H1 (cell line): Measurements from ENCODE around the gene CHRNA5. TPM values are rescaled to one million over a fixed set of nuclear protein-coding genes. Genes with fewer than 3 reads are reported as not detected.

Source experiments
- ASH2L ChIP-seq: fragments of 200-600, 300-600 bp; sonication (generic); IDR thresholded peaks from one replicate; pipeline ENCODE4 v1.7.1; 2017; ENCODE audit warnings: low read length
- BCL11A ChIP-seq, 2 experiments: IDR thresholded peaks; one replicate each; pipeline ENCODE4 v1.6.1; 2011; ENCODE audit warnings: low read depth in 2 of 2, low read length in 2 of 2, mild to moderate bottlenecking in 2 of 2
- CBX5 ChIP-seq: fragments of 300-800, 300-1000 bp; sonication (generic); IDR thresholded peaks from 2 replicates; pipeline ENCODE4 v1.7.1; 2016; ENCODE audit warnings: antibody characterized with exemption, low read length, low read depth
- CHD2 ChIP-seq: IDR thresholded peaks from 2 replicates; pipeline ENCODE4 v1.6.1; 2012; ENCODE audit warnings: low read length, improper control_type of control experiment
- CREB1 ChIP-seq: IDR thresholded peaks from 2 replicates; pipeline ENCODE4 v1.6.1; 2012; ENCODE audit warnings: inconsistent platforms
- EGR1 ChIP-seq: IDR thresholded peaks from 2 replicates; pipeline ENCODE4 v1.6.1; 2011; ENCODE audit warnings: low read depth, low read length, borderline replicate concordance
- EP300 ChIP-seq, 2 experiments: IDR thresholded peaks; 1 replicate in 1 of 2; 2 replicates in 1 of 2; pipeline ENCODE4 v1.6.1; 2011 to 2012; ENCODE audit warnings: low read depth in 2 of 2, low read length in 2 of 2, mild to moderate bottlenecking in 2 of 2, borderline replicate concordance in 1 of 2, inconsistent platforms in 1 of 2, moderate library complexity in 1 of 2
- EZH2 ChIP-seq: fragments of 200-600 bp; sonication (generic); IDR thresholded peaks from 2 replicates; pipeline ENCODE4 v1.7.1; 2012; ENCODE audit warnings: low read depth, mild to moderate bottlenecking, moderate library complexity, low read length, inconsistent platforms; ENCODE audit not compliant: severe bottlenecking
- GTF2F1 ChIP-seq: IDR thresholded peaks from 2 replicates; pipeline ENCODE4 v1.6.1; 2012; ENCODE audit warnings: low read depth, low read length, improper control_type of control experiment, borderline replicate concordance
- JUN ChIP-seq: IDR thresholded peaks from 2 replicates; pipeline ENCODE4 v1.6.1; 2011; ENCODE audit warnings: low read depth, mild to moderate bottlenecking, improper control_type of control experiment, low read length
- JUND ChIP-seq: IDR thresholded peaks from 2 replicates; pipeline ENCODE4 v1.6.1; 2011; ENCODE audit warnings: mild to moderate bottlenecking, improper control_type of control experiment, low read length
- KDM4A ChIP-seq: IDR thresholded peaks from one replicate; pipeline ENCODE4 v1.7.1; 2012; ENCODE audit warnings: low read depth, mild to moderate bottlenecking, moderate library complexity, low read length, inconsistent platforms; ENCODE audit not compliant: severe bottlenecking
- MAFK ChIP-seq: IDR thresholded peaks from 2 replicates; pipeline ENCODE4 v1.6.1; 2012; ENCODE audit warnings: low read depth, mild to moderate bottlenecking, improper control_type of control experiment, low read length
- NRF1 ChIP-seq: IDR thresholded peaks from 2 replicates; pipeline ENCODE4 v1.6.1; 2011; ENCODE audit warnings: mild to moderate bottlenecking, low read depth, low read length, improper control_type of control experiment
- POLR2AphosphoS5 ChIP-seq: IDR thresholded peaks from 2 replicates; pipeline ENCODE4 v1.6.1; 2011; ENCODE audit warnings: low read depth, low read length
- RNF2 ChIP-seq: fragments of 200-900, 300-1000 bp; sonication (generic); IDR thresholded peaks from 2 replicates; pipeline ENCODE4 v1.7.1; 2016; ENCODE audit warnings: borderline replicate concordance, low read depth, mild to moderate bottlenecking, antibody characterized with exemption, low read length; ENCODE audit not compliant: poor library complexity, severe bottlenecking; ENCODE audit errors: missing control alignments
- SIX5 ChIP-seq: IDR thresholded peaks from 2 replicates; pipeline ENCODE4 v1.6.1; 2011; ENCODE audit warnings: mild to moderate bottlenecking, low read depth, low read length
- SP1 ChIP-seq: IDR thresholded peaks from 2 replicates; pipeline ENCODE4 v1.6.1; 2011; ENCODE audit warnings: low read depth, low read length
- TAF1 ChIP-seq: IDR thresholded peaks from 2 replicates; pipeline ENCODE4 v1.6.1; 2011; ENCODE audit warnings: mild to moderate bottlenecking, low read depth, low read length
- TAF7 ChIP-seq: optimal IDR thresholded peaks from 2 replicates; pipeline ENCODE3; 2011; ENCODE audit warnings: low read depth, mild to moderate bottlenecking, inconsistent platforms, low read length, moderate library complexity, borderline replicate concordance
- TBP ChIP-seq: IDR thresholded peaks from 2 replicates; pipeline ENCODE4 v1.6.1; 2011; ENCODE audit warnings: low read depth, low read length, improper control_type of control experiment
- TCF12 ChIP-seq: IDR thresholded peaks from 2 replicates; pipeline ENCODE4 v1.6.1; 2011; ENCODE audit warnings: low read depth, mild to moderate bottlenecking, low read length
- polyA plus RNA-seq, 7 experiments: library from polyadenylated mRNA; depleted of rRNA in 3 of 7; stranded (reverse) in 5 of 7; unstranded in 2 of 7; fragments of >200 nt in 5 of 7; fragments of 200-250 nt in 2 of 7; gene quantifications; 1 replicate in 5 of 7; 2 replicates in 1 of 7; 4 replicates in 1 of 7; pipeline versions ENCODE4 v1.2.1 to v1.2.3, GENCODE V29; 2011 to 2013; ENCODE audit warnings: missing spikeins in 2 of 7, mixed read lengths in 2 of 7
- total RNA-seq: library from RNA; stranded (reverse); fragmentation: NEBNext Ultra II Directional; extraction: Animal tissue kit (Norgen Biotek cat#: 25700); gene quantifications from 2 replicates; pipeline ENCODE4 v1.2.1, GENCODE V29; 2021
- TF ChIP-seq, protein P1 (sequence below): IDR thresholded peaks from 2 replicates; pipeline ENCODE4 v1.6.1; 2011; ENCODE audit warnings: low read length, improper control_type of control experiment
- TF ChIP-seq, protein P2 (sequence below): IDR thresholded peaks from 2 replicates; pipeline ENCODE4 v1.6.1; 2012; ENCODE audit warnings: inconsistent platforms

The CHRNA5 gene
- total and polyA plus RNA-seq, 2 of the 8 experiments (the other 6 are each of a cell fraction or from before 2014, with no cell fraction given): 13.5 to 31.4 TPM

DNA sequence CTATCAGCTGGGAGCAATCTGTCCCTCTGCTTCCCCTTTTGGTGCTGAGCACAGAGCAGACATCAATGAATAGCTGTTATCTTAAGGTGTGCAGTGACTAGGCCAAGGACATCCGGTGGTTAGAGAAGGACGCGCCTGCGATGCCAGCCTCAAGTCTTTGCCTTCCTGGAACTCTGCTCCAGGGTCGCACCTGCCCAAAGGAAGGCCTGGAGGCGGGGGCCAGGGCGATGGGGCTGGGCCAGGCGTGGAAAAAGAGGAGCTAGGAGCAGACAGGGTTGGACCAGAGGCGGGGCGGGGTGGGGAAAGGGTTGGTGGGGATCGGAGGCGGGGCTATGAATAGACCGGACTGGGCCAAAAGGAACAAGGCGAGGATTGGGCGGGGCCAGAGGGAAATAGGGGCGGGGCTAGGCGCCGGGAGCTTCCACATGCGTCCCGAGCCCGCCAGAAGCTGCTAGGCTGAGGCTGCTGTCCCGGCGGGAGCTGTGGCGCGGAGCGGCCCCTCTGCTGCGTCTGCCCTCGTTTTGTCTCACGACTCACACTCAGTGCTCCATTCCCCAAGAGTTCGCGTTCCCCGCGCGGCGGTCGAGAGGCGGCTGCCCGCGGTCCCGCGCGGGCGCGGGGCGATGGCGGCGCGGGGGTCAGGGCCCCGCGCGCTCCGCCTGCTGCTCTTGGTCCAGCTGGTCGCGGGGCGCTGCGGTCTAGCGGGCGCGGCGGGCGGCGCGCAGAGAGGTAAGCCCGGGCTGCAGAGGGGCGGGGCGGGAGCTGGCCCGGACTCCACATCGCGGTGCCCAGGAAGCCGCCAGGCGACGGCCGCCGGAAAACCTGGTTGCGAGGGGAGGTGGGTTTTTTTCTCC lies at the start of gene CHRNA5 (continued):
- no peak for TF ChIP-seq BCL11A (IDR thresholded peaks at IDR 0.05; ENCODE audit: low read depth in 2 of 2, low read length in 2 of 2)
- TF ChIP-seq EP300 (IDR thresholded peaks at IDR 0.05; ENCODE audit: borderline replicate concordance in 1 of 2, low read depth in 2 of 2, low read length in 2 of 2): no peak
- TF ChIP-seq SIX5: no peak
- no peak for TF ChIP-seq TCF12
- no peak for TF ChIP-seq EZH2
- peak; percentile 20 for TF ChIP-seq KDM4A
- TF ChIP-seq CBX5: no peak
- no peak for TF ChIP-seq RNF2
- TF ChIP-seq JUN: no peak
- no peak for TF ChIP-seq CHD2
- TF ChIP-seq, protein P1, sequence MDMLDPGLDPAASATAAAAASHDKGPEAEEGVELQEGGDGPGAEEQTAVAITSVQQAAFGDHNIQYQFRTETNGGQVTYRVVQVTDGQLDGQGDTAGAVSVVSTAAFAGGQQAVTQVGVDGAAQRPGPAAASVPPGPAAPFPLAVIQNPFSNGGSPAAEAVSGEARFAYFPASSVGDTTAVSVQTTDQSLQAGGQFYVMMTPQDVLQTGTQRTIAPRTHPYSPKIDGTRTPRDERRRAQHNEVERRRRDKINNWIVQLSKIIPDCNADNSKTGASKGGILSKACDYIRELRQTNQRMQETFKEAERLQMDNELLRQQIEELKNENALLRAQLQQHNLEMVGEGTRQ: no peak
- TF ChIP-seq GTF2F1: no peak
- TF ChIP-seq MAFK: no peak
- peak; percentile 96 for TF ChIP-seq TAF1
- peak; percentile 97 for TF ChIP-seq POLR2AphosphoS5
- TF ChIP-seq CREB1: no peak
- no peak for TF ChIP-seq ASH2L
- TF ChIP-seq EGR1: no peak
- TF ChIP-seq, protein P2, sequence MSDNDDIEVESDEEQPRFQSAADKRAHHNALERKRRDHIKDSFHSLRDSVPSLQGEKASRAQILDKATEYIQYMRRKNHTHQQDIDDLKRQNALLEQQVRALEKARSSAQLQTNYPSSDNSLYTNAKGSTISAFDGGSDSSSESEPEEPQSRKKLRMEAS: peak; percentile 81
- no peak for TF ChIP-seq JUND
- peak; percentile 47 for TF ChIP-seq TAF7
- TF ChIP-seq SP1: 0 out of 2 replicates have a peak, but pooled peaks have one; percentile 16
- TF ChIP-seq NRF1: no peak
- TF ChIP-seq TBP: peak; percentile 84; the same call in 1 of the 2 replicates
